Frontal cortex (tissue), 1 donor: ENCODE results near the gene PRORP. TPM values are rescaled to one million over a fixed set of nuclear protein-coding genes. Genes with fewer than 3 reads are reported as not detected.

ENCODE experiments used
- total RNA-seq: library from RNA; depleted of rRNA; stranded (reverse); fragments of >200 nt; gene quantifications from one replicate; pipeline ENCODE4 v1.2.3, GENCODE V29; 2014

Gene PRORP
- total RNA-seq, 1 donor from 2014 or later: 19.2 TPM

Other genes with a start within 250 kb of the PRORP start
- gene BAZ1A, start 247.2 kb upstream of the PRORP start, total RNA-seq: 18.3 TPM
- 63.6 TPM for gene SRP54, start 139.6 kb upstream of the PRORP start, total RNA-seq
- 44.8 TPM for gene FAM177A1, start 76.3 kb upstream of the PRORP start, total RNA-seq
- 57.1 TPM for gene PPP2R3C, start 562 bp upstream of the PRORP start, total RNA-seq
- gene PSMA6, start 169.8 kb downstream of the PRORP start, total RNA-seq: 218 TPM